ENCODE measurements around the gene CLNK.

DNA sequence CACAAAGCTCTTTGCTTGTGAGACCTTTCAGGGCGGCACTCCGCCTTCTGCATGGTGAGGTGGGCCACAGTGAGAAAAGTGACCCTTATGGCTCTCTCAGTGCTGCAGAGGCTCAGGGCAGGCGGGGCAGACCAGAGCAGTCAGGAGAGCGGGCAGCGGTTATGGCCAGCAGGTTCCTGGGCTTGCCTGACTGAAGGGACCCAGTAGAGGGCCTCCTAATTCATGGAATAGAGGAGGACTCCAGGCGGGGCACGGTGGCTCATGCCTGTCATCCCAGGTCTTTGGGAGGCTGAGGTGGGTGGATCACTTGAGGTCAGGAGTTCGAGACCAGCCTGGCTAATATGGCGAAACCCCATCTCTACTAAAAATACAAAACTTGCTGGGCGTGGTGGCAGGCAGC, 91.4 kb downstream of the CLNK start:
- TF ChIP-seq CTCF (IDR thresholded peaks at IDR 0.05) (no peak), POLR2A (IDR thresholded peaks at IDR 0.05) (no peak), EP300 (IDR thresholded peaks at IDR 0.05) (no peak), POLR2AphosphoS5 (IDR thresholded peaks at IDR 0.05) (no peak)
